ENCODE measurements around the gene RHOT1.

Gene RHOT1

DNA sequence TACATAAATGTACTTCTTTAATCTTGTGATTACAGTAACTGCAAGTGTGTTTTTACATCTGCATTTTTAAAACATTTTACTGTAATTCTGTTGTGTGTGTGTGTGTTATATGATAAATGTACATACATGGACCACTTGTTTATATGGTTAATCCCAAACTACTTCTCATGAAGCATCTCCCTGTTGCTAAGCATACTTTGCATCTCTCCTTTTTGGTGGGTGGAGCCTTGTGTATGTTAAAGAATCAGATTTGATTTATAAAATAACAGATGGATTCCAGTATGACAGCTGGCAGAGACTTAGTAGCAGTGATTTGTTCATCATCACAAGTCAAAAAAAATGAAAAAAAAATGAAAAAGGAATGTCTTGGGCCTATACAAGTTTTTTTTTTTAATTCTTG, 67.3 kb downstream of the RHOT1 start:
- Mint-ChIP-seq H3K27me3 (no peaks in the 10 kb centered on the region), H3K4me1 (ENCODE audit: low read depth) (no peaks in the 10 kb centered on the region), H3K36me3 (peaks cover 10% of the 10 kb centered on the region), H3K27ac (no peak overlapping the region), H3K9me3 (ENCODE audit: low read depth) (no peaks in the 10 kb centered on the region), H3K4me3 (no peak overlapping the region)

DNA sequence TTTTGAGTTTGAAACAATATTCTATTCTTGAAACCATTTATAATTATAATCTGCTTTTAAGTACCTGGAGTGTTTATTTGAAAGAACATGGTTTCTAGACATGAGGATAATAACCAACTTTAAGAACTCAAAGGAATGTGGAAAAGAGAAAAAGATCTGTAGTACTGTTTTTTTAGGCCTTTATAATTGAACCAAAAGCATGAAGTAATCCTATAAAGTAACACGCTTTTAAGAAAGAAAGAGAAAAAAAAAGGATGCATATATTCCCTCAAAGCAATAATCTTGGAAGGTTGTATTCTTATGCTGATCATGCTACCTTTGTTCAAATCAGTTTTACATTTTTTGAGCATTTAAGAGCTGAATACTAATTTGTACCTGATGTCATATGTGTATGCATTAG, 69.4 kb downstream of the RHOT1 start:
- Mint-ChIP-seq H3K27ac (no peak overlapping the region), H3K36me3 (peaks cover 12% of the 10 kb centered on the region), H3K4me1 (ENCODE audit: low read depth) (no peaks in the 10 kb centered on the region), H3K9me3 (ENCODE audit: low read depth) (no peaks in the 10 kb centered on the region), H3K4me3 (no peak overlapping the region), H3K27me3 (no peaks in the 10 kb centered on the region)

DNA sequence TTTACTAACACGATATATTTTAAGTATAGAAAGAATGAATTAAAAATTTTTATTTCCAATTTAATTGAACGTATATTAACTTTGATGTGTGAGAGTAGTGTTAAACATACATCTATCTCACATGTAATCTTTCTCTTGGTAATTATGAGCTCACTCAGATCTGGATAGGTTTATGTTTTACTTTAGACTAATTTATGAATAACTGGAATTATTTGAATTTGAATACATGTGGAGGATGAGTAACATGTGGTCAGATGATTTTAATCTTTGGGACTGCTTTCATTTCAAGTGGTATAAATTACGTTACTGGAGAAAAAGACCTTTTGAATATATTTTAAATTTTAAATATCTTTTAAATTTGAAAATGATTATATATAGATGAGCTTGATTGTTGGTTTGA, 73.4 kb downstream of the RHOT1 start:
- Mint-ChIP-seq H3K4me3 (no peak overlapping the region), H3K27ac (no peak overlapping the region), H3K9me3 (ENCODE audit: low read depth) (no peaks in the 10 kb centered on the region), H3K4me1 (ENCODE audit: low read depth) (peaks cover 2% of the 10 kb centered on the region), H3K36me3 (peaks cover 8% of the 10 kb centered on the region), H3K27me3 (no peaks in the 10 kb centered on the region)

DNA sequence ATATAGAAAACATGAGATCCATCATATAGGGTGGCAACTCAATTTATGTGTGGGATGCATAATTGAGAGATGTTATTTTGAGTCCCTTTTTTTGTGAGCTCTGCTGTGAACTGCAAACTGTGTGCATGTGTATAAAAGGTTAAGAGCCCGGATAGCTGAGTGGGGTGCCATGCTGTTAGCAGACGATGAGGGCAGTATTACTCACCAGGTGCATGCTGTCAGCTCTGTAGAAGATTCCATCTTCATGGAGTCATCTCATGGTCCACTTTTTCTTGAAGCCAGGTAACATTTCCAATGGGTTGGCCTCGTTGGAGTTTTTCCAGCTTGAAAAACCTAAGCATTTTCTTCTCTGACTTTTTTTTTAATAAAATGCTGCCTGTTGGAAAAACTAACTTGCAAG, 80.3 kb downstream of the RHOT1 start:
- Mint-ChIP-seq H3K4me1 (ENCODE audit: low read depth) (peaks cover 7% of the 10 kb centered on the region), H3K9me3 (ENCODE audit: low read depth) (no peaks in the 10 kb centered on the region), H3K27me3 (no peaks in the 10 kb centered on the region), H3K36me3 (peaks cover 7% of the 10 kb centered on the region), H3K27ac (no peak overlapping the region), H3K4me3 (no peak overlapping the region)

DNA sequence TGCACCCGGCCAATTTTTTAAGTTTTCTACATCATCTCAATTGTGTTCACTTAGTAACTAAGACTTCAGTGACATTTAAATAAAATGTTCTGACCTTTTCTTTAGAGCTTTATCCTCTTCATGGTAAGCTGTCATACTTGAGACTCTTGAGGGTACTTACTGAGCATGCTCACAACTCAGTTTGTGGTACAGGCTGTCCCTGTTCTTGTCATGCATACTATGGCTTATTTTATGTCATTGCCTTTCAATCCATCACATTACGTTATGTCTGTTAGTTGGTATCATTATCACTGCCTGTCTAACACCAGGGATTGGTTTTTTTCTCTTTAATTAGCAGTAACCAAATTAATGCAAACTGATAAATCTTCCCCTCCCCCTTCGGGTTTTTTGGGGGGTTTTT, 81.4 kb downstream of the RHOT1 start:
- H3K36me3 Mint-ChIP-seq, result peaks cover 7% of the 10 kb centered on the region
- no peaks in the 10 kb centered on the region for H3K9me3 Mint-ChIP-seq (ENCODE audit: low read depth)
- H3K4me1 Mint-ChIP-seq (ENCODE audit: low read depth), result peaks cover 7% of the 10 kb centered on the region
- H3K27ac Mint-ChIP-seq, result peak overlapping the region; percentile 54
- H3K27me3 Mint-ChIP-seq, result no peaks in the 10 kb centered on the region
- no peak overlapping the region for H3K4me3 Mint-ChIP-seq

DNA sequence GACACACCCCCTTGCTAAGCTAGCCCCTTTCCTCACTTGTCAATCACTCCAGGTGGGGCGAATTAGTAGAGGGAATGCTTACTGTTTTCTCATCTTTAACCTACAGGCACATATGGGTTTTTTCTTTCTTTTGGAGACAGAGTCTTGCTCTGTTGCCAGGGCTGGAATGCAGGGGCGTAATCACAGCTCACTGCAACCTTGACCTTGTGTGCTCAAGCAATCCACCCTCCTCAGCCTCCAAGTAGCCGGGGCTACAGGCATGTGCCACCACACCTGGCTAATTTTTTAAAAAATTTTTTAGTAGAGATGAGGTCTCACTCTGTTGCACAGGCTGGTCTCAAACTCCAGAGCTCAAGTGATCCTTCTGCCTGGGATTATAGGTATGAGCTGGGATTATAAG, 84.6 kb downstream of the RHOT1 start:
- H3K4me1 Mint-ChIP-seq (ENCODE audit: low read depth), result peaks cover 6% of the 10 kb centered on the region
- H3K27ac Mint-ChIP-seq, result no peak overlapping the region
- H3K27me3 Mint-ChIP-seq, result no peaks in the 10 kb centered on the region
- peaks cover 7% of the 10 kb centered on the region for H3K36me3 Mint-ChIP-seq
- H3K9me3 Mint-ChIP-seq (ENCODE audit: low read depth), result no peaks in the 10 kb centered on the region
- H3K4me3 Mint-ChIP-seq, result no peak overlapping the region

DNA sequence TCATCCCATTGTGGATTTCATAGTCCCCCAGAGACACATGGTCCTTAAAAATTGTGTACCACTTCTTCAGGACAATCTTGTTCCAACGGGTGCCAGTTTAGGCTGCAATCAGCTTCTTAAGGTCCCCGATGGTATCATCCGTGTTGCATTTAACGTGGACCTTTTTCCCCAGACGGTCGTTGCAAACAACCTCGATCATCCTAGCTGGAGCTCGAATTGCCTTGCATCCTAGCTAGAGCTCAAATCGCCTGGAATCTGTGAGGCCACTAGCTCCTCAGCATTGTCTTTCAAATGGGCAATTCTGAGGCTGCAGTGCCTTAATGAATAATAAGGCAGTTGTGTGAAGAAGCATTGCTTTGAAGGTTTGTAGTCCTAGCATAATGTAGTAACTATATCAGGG, 85.6 kb downstream of the RHOT1 start:
- no peaks in the 10 kb centered on the region for H3K27me3 Mint-ChIP-seq
- peaks cover 7% of the 10 kb centered on the region for H3K36me3 Mint-ChIP-seq
- peaks cover 12% of the 10 kb centered on the region for H3K4me1 Mint-ChIP-seq (ENCODE audit: low read depth)
- no peak overlapping the region for H3K27ac Mint-ChIP-seq
- H3K4me3 Mint-ChIP-seq, result no peak overlapping the region
- no peaks in the 10 kb centered on the region for H3K9me3 Mint-ChIP-seq (ENCODE audit: low read depth)

DNA sequence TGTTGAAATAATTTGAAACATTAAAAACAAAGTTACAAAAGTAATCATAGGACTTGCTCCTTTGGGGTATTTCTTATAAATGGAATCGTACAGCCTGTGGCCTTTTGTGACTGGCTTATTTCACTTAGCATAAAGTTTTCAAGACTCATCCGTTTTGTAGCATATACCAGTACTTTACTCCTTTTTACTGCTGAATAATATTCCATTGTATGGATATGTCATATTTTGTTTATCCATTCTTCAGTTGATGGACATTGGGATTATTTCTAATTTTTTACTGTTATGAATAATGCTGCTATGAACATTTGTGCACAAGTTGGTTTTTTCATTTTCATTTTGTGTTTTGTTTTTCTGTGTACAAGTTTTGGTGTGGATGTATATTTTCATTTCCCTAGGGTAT, 93.3 kb downstream of the RHOT1 start:
- Mint-ChIP-seq H3K4me1 (ENCODE audit: low read depth) (peaks cover 11% of the 10 kb centered on the region), H3K27ac (no peak overlapping the region), H3K9me3 (ENCODE audit: low read depth) (no peaks in the 10 kb centered on the region), H3K27me3 (no peaks in the 10 kb centered on the region), H3K36me3 (peaks cover 2% of the 10 kb centered on the region), H3K4me3 (no peak overlapping the region)

DNA sequence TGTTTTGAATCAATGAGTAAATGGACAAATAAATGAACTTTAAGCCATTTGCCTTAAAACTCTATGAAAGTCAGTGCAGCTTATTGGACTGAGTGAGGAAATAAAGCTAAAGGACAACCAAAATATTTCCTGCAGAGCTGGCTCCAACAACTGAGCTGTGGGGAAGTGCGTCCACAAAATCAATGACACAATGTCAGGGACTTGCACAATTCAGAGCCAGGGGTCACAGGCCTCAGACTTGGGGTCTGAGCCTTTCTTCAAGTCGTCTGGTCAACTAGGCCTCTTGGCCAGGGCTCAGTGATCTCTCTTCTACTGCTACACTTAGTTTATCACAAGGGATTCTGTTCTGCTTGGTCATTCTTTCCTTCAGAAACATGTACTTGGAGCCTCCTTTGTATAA, 97.2 kb downstream of the RHOT1 start:
- Mint-ChIP-seq H3K36me3 (peaks cover 5% of the 10 kb centered on the region), H3K9me3 (ENCODE audit: low read depth) (no peaks in the 10 kb centered on the region), H3K4me3 (no peak overlapping the region), H3K27me3 (no peaks in the 10 kb centered on the region), H3K4me1 (ENCODE audit: low read depth) (no peaks in the 10 kb centered on the region), H3K27ac (no peak overlapping the region)

DNA sequence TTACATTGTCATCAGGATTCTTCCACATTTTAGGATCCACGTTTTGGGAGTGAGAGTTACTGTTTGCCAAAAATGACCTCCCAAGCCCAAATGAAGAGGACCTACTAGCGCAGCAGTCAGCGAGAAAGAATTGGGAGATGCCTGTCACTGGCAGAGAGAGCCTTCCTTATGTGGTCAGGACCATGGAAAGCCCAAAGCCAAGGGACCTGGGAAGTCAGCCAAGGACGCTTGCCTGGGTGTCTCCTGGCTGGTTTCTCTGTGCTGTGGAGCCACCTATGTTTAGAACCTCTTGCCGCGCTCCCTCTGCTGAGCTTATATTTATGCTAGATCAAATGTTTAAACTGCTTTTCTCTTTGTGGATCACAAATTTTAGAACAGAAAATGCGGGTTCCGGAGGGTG, 98.4 kb downstream of the RHOT1 start:
- Mint-ChIP-seq H3K36me3 (peaks cover 5% of the 10 kb centered on the region), H3K4me3 (no peak overlapping the region), H3K27me3 (no peaks in the 10 kb centered on the region), H3K27ac (no peak overlapping the region), H3K9me3 (ENCODE audit: low read depth) (no peaks in the 10 kb centered on the region), H3K4me1 (ENCODE audit: low read depth) (no peaks in the 10 kb centered on the region)

DNA sequence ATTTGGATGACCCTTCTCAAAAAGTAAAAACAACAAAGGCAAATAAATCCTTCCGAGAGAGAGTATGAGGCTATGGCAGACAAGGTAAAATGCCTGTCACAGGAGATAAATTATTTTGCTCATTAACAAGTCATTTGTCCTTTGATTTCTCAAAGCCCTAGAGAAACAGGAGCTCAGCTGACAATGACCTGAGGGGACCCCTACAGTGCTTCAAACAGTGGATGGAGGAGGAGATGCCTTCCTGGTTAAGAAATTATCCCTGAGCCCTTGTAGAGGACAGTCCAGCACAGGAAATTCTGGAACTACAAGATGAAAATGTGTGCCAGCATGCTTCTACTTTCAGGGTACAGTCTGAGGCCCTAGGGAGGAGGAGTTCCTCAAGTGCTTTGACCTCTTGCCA, 99.3 kb downstream of the RHOT1 start:
- H3K4me3 Mint-ChIP-seq, result no peak overlapping the region
- H3K4me1 Mint-ChIP-seq (ENCODE audit: low read depth), result no peaks in the 10 kb centered on the region
- H3K9me3 Mint-ChIP-seq (ENCODE audit: low read depth), result no peaks in the 10 kb centered on the region
- peaks cover 5% of the 10 kb centered on the region for H3K36me3 Mint-ChIP-seq
- H3K27me3 Mint-ChIP-seq, result no peaks in the 10 kb centered on the region
- no peak overlapping the region for H3K27ac Mint-ChIP-seq

DNA sequence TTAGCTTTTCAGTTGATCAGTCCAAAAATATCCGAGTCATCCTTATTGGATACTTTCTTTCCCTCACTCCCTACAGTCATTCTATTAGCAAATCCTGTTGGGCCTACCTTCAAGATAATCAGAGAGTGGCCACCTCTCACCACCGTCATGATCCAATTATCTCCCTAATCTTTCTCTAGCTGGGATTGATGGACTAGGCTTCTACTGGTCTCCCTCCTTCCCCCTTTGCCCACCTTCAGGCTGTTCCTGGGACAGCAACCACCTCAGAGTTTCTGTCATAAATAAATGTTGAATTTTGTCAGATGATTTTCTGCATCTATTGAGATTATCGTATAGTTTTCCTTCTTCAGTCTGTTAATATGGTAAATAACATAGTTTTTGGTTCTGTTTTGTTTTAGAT, 107.2 kb downstream of the RHOT1 start:
- no peak overlapping the region for H3K4me3 Mint-ChIP-seq
- no peaks in the 10 kb centered on the region for H3K36me3 Mint-ChIP-seq
- H3K9me3 Mint-ChIP-seq (ENCODE audit: low read depth), result no peaks in the 10 kb centered on the region
- H3K27me3 Mint-ChIP-seq, result no peaks in the 10 kb centered on the region
- H3K4me1 Mint-ChIP-seq (ENCODE audit: low read depth), result no peaks in the 10 kb centered on the region
- H3K27ac Mint-ChIP-seq, result no peak overlapping the region

DNA sequence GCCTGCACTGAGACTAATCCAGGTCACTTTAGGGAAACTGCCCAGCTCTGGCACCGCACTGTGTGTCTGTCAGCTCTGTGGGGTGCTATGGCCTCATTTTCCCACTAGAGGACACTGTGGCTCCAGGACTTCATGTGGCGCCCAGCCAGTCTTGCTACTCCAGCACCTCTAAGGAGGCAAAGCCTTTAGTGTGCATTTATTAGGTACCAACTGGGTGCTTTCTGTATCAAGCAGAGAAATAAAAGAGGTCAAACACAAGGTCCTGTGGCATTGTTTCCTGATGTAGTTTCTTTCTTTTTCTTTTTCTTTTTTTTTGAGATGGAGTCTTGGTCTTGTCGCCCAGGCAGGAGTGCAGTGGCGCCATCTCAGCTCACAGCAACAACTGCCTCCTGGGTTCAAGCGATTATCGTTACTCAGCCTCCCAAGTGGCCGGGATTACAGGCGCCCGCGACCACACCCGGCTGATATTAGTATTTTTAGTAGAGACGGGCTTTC, 110.9 kb downstream of the RHOT1 start:
- no peaks in the 10 kb centered on the region for H3K4me1 Mint-ChIP-seq (ENCODE audit: low read depth)
- no peak overlapping the region for H3K27ac Mint-ChIP-seq
- H3K36me3 Mint-ChIP-seq, result no peaks in the 10 kb centered on the region
- no peaks in the 10 kb centered on the region for H3K27me3 Mint-ChIP-seq
- no peak overlapping the region for H3K4me3 Mint-ChIP-seq
- no peaks in the 10 kb centered on the region for H3K9me3 Mint-ChIP-seq (ENCODE audit: low read depth)

DNA sequence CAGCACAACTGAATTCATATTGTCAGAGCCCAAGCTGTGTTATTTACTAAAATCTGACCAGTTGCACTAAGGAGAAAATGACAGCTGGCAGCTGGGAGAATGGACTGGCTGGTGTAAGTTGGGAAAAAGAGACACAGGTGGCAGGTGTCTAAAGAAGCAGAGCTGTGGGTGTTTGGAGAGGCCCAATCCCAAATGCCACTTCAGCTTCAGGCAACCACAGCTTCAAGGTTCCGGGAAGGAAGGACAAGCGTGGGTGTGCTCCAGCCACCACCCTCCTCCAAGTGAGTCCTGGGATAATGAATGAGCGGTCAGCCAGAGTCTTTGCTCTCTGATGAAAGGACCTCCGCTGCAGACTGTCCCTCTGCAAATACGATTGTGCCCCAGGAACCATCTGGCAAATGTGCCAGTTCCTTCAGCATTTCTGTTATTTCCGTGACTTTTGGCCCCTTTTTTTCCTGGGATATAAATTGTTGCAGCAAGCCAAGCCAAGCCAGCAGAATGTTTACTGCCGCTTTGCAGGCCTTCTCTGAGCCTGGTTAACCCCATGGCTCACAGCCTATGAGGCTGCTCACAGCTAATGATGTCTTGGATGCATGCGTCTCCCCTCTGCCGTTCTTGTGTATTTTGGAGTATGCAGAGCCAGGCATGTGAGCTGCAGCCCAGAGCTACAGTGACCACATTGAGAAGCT, 113.9 kb downstream of the RHOT1 start:
- Mint-ChIP-seq H3K36me3 (no peaks in the 10 kb centered on the region), H3K27me3 (peaks cover 5% of the 10 kb centered on the region), H3K4me3 (no peak overlapping the region), H3K27ac (no peak overlapping the region), H3K9me3 (ENCODE audit: low read depth) (no peaks in the 10 kb centered on the region), H3K4me1 (ENCODE audit: low read depth) (no peaks in the 10 kb centered on the region)

DNA sequence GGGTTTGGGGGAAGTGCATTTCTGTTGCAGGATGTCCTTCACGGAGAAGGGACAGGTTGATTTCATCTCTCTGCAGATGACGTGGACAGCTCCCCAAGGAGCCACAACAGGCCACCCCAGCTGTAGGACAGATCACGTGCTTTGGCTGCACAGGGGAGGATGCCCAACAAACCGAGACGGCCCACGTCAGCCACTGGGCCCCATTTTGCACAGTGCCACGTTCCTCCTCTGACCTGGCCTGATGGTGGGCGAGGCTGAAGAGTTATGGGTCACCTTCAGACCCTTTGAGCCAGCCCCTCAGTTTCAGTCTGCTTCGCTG, 114.4 kb downstream of the RHOT1 start:
- Mint-ChIP-seq H3K4me3 (no peak overlapping the region), H3K4me1 (ENCODE audit: low read depth) (no peaks in the 10 kb centered on the region), H3K27me3 (peaks cover 5% of the 10 kb centered on the region), H3K9me3 (ENCODE audit: low read depth) (no peaks in the 10 kb centered on the region), H3K27ac (no peak overlapping the region), H3K36me3 (no peaks in the 10 kb centered on the region)

DNA sequence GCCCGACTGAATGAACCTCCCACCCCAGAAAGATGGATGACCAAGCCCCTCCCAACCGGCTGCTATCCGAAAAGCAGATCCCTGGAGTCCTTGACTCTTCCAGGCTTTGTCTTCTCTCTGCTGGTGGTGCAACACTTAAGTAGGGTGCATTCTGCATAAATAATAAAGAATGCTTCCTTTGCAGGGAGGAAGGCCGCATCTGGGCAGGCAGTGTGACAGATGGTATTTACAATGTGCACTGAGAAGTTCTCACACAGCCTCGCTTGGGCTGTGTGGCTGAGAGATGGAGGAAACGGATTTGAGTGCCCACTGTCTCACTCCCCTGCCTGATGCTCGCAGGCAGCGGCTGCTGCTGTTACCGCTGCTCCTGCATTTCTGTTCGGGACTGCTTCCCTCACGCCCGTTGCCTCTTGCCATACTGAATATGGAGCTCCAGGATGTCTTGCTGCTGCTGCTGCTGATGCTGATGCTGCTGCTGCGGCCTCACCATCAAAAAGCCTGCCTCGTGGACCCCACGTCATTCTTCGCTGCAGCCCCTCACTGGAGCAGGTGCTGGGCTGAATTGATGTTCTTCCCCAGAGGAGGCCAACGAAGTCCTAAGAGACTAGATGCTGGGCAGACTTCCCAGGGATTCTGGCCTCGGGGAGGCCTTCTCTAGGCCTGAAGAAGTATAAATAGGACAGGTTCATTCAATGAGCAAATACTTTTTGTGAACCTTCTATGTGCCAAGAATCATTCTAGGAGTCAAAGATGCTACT, 116.3 kb downstream of the RHOT1 start:
- no peak overlapping the region for H3K27ac Mint-ChIP-seq
- no peaks in the 10 kb centered on the region for H3K36me3 Mint-ChIP-seq
- H3K9me3 Mint-ChIP-seq (ENCODE audit: low read depth), result no peaks in the 10 kb centered on the region
- H3K4me3 Mint-ChIP-seq, result no peak overlapping the region
- no peaks in the 10 kb centered on the region for H3K4me1 Mint-ChIP-seq (ENCODE audit: low read depth)
- H3K27me3 Mint-ChIP-seq, result peaks cover 6% of the 10 kb centered on the region
